ENCODE results near the gene VGF.
A peak's percentile ranks its signal among the peaks of the same experiment; 100 is the strongest.
"Not testable (repeated sequence)": the region's sequence is repeated elsewhere in the genome, so short reads cannot be mapped to it uniquely, and the experiment has no call there.

VGF gene

DNA sequence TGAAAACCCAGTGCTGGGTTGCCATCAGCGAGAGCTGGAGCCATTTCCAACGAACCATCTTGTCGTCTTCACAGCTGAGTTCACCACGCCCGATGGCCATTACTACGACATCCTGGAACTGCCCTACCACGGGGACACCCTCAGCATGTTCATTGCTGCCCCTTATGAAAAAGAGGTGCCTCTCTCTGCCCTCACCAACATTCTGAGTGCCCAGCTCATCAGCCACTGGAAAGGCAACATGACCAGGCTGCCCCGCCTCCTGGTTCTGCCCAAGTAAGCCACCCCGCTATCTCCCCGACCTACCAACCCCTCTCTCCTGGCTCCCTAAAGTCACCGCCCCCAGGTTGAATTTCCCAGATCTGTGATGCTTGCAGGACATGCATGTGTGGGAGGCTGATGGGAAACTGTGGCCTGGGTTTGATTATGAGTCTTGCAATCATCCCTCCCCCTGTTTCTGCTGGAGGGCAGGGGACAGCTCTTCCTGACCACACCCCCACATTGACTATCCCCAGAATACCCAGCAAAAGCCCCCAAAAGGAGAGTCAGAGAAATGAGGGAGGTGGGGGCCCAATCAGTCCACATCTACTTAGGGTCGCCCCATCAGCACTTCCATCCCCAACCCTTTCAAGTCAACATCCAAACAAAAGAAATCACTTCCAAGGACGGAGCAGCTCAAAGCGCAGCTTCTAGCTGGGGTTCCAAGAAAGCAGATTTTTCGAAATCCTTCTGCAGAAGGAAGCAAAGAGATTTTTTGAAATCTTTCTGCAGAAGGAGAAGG lies 31.6 kb downstream of the VGF start:
- peak; percentile 48 for DNase-seq

DNA sequence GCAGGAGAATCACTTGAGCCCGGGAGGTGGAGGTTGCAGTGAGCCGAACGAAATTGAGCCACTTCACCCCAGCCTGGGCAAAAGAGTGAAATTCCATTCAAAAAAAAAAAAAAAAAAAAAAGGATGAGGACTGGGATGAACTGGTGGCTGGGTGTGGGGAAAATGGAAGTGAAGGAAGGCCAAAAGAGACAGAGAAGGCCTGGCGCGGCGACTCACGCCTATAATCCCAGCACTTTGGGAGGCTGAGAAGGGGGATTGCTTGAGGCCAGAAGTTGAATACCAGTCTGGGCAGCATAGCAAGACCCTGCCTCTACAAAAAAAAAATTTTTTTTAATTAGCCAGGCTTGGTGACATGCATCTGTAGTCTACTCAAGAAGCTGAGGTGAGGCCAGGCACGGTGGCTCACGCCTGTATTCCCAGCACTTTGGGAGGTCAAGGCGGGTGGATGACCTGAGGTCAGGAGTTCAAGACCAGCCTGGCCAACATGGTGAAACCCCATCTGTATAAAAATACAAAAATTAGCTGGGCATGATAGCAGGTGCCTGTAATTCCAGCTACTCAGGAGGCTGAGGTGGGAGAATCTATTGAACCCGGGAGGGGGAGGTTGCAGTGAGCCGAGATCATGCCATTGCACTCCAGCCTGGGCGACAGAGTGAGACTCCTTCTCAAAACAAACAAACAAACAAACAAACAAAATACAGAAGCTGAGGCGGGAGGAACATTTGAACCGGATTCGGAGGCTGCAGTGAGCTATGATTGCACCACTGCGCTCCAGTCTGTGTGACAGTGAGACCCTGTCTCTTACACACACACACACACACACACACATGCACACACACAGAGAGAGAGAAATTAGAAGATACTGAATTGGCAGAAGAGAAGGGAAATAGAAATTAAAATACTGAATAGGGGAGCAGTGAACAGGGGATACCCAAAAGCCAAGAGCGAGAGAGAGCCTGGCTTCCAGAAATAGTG lies 32.5 kb downstream of the VGF start:
- not testable (repeated sequence) for DNase-seq

DNA sequence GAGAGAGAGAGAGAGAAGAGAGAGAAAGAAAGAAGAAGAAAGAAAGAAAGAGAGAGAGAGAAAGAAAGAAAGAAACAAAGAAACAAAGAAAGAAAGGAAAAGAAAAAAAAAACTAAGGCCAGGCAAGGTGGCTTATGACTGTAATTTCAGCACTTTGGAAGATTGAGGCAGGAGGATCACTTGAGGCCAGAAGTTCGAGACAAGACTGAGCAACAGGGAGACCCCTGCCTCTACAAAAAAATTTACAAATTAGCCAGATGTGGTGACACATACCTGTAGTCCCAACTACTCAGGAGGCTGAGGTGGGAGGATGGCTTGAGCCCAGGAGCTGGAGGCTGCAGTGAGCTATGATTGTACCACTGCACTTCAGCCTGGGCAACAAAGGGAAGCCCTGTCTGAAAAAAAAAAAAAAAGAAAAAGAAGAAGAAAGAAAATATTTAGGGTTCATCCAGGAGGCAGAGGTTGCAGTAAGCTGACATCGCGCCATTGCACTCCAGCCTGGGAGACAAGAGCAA lies 35.7 kb downstream of the VGF start:
- DNase-seq, result no peak

DNA sequence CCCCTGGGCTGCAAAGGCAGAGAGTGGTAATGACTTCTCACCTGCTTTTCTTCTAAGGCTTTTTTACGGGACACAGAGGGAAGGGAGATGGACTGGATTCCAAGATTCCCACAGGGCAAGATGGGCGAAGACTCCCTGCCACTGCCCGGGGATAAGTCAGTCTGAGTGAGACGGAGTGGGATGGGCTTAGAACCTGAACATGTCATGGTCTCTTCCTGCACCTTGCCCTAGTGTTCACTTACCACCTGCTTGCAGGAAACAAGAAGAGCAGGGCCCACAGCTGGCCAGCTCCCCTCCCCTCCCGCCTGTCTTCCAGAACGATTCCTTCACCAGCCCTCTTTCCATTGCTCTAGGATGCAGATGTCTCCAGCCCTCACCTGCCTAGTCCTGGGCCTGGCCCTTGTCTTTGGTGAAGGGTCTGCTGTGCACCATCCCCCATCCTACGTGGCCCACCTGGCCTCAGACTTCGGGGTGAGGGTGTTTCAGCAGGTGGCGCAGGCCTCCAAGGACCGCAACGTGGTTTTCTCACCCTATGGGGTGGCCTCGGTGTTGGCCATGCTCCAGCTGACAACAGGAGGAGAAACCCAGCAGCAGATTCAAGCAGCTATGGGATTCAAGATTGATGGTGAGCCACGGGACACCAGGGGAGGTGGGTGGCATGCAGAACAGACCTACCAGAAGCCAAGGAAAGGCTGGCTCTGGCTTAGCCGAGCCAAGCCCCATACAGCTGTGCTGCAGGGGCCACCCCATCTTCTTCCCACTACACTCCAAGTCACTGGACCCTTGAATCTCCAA lies 37.1 kb downstream of the VGF start:
- DNase-seq, result peak; percentile 49

DNA sequence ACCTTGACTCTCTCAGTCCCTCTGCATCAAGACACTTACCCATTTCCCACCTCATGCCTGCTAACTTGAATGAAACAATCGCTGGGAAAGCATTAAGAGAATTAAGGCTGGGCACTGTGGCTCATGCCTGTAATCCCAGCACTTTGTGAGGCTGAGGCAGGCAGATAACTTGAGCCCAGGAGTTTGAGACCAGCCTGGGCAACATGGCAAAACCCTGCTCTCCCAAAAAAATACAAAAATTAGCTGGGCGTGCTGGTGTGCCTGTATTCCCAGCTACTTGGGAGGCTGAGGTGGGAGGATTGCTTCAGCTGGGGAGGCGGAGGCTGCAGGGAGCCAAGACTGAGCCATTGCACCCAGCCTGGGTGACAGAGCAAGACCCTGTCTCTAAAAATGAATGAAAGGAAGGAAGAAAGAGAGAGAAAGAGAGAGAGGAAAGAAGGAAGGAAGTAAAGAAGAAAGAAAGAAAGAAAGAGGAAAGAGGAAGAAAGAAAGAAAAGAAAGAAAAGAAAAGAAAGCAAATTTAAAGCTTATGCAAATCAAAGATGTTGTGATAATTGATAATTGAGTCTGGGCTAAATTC lies 37.8 kb downstream of the VGF start:
- no peak for DNase-seq

DNA sequence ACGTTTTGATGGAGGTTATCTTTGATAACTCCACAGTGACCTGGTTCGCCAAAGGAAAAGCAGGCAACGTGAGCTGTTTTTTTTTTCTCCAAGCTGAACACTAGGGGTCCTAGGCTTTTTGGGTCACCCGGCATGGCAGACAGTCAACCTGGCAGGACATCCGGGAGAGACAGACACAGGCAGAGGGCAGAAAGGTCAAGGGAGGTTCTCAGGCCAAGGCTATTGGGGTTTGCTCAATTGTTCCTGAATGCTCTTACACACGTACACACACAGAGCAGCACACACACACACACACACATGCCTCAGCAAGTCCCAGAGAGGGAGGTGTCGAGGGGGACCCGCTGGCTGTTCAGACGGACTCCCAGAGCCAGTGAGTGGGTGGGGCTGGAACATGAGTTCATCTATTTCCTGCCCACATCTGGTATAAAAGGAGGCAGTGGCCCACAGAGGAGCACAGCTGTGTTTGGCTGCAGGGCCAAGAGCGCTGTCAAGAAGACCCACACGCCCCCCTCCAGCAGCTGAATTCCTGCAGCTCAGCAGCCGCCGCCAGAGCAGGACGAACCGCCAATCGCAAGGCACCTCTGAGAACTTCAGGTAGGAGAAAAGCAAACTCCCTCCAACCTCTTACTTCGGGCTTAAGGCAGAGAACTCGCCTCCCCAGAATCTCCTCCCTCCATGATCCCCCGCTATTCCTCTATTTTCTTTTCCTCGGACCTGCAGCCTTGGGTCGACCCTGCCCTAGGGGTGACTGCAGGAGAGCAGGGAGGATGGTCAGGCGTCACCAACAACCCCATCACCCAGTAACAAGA lies 38.5 kb downstream of the VGF start, which contains the start of gene SERPINE1:
Gene SERPINE1, plus strand, starts transcription at position 454 of the 809 bp plus-strand sequence. CDS start 1,290 bp downstream, outside the sequence.
- peak; percentile 99 for DNase-seq

DNA sequence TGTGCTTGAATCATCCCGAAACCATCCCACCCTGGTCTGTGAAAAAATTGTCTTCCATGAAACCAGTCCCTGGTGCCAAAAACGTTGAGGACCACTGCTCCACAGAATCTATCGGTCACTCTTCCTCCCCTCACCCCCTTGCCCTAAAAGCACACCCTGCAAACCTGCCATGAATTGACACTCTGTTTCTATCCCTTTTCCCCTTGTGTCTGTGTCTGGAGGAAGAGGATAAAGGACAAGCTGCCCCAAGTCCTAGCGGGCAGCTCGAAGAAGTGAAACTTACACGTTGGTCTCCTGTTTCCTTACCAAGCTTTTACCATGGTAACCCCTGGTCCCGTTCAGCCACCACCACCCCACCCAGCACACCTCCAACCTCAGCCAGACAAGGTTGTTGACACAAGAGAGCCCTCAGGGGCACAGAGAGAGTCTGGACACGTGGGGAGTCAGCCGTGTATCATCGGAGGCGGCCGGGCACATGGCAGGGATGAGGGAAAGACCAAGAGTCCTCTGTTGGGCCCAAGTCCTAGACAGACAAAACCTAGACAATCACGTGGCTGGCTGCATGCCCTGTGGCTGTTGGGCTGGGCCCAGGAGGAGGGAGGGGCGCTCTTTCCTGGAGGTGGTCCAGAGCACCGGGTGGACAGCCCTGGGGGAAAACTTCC lies 39.2 kb downstream of the VGF start:
- DNase-seq, result peak; percentile 81

DNA sequence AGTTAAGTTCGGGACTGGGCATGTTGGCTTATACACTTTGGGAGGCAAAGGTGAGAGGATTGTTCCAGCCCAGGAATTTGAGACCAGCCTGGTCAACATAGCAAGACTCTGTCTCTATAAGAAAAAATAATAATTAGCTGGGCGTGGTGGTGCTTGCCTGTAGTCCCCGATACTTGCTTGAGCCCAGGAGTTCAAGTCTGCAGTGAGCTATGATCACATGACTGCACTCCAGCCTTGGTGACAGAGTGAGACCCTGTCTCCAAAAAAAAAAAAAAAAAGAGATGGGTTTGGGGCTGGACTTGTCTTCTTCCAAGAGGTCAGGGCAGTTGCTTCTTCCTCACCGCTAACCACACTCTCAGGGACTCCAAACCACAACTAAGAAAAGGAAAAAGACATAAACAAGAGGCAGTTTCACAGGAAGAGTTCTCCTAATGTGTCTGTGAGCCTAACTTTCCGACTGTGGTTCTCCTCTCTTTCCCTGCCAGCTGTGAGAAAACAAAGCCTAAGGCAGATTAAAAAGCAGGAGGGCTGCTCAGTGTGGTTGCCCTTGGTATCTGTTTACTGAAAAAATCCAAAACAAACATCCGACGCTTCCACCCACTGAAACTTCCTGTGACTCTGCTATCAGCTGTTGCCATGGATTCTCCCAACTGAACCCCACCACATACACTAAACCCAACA lies 40.9 kb downstream of the VGF start:
- peak; percentile 79 for DNase-seq

DNA sequence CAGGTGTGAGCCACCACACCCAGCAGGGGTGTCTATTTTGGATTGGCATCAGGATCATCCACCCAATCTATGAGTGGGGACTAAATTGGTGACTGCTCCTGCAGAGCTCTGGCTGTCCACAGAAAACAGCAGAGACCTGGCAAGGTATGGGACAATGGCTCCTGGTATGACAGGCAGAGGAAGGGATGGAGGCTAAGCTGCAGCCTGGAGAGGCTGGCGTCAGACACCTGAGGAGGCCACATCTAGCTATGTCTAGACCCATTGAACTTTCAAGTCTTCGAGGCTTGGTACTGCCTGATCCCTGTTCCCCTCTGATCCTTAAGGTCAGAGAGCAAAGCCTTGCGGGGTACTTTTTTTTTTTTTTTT lies 41.7 kb downstream of the VGF start:
- DNase-seq, result no peak

DNA sequence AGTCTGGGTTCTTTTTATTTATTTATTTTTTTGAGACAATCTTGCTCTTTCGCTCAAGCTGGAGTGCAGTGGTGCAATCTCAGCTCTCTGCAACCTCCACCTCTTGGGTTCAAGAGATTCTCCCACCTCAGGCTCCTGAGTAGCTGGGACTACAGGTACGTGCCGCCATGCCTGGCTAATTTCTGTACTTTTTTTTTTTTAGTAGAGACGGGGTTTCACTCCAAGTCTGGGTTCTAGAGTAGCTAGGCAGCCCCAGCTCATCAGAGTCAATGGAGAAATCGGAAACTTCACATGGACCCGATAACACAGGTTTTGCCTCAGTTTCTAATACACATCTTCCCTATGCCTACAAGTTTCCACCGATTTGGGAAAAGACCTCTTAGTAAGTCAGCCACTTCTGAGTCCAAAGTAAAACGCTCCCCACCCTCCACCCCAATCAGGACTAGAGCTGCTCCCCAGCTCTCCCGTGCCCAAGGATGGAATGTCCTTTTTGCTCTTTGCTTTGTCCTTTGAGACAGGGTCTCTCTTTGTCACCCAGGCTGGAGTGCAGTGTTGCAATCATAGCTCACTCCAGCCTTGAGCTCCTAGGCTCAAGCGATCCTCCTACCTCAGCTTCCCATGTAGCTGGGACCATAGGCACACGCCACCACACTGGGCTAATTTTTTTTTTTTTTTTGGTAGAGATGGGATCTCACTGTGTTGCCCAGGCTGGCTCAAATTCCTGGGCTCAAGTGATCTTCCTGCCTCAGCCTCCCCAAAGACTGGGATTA lies 42.3 kb downstream of the VGF start:
- DNase-seq, result no peak

DNA sequence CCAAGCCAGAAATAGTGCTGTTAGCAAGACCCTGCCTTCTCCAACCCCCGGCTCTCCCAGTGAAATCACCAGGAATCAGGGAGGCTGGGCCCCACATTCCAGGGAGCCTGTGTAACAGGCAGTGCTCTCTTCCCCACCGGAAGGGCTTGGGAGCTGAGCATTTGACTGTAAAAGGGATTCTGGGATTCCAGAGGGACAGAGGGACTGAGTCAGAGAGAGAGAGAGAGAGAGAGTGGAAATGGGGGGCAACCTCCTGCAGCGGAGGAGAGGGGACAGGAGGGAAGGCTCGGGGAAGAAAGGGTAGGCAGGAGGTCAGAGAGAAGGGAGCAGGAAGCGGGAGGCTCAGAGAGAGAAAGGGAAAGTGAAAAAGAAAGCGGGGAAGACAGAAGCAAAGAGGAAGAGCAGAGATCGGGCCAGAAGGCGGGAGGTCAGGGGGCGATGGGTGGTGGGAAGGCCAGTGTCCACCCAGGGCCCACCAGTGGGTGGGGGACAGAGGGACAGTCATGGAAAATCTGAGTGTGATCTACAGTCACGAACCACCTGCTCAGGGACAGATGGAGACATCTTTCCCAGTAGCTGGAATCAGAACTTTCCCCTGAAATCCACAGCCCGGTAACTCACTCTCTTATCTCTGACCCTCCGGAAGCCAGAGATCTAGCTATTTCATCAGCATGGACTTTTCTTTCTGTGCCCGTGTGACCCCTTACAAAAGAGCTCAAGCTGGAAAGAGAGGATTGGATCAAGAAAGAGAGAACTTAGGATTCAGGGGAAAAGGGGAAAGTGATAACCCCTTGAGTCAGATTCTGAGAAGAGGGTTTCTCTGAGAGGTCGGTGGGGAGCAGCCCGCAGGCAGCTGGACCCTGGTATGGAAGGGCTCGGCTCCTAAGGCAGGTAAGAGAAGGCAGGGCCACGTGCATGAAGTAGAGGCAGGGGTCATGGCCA lies 43.1 kb downstream of the VGF start:
- peak; percentile 100 for DNase-seq

DNA sequence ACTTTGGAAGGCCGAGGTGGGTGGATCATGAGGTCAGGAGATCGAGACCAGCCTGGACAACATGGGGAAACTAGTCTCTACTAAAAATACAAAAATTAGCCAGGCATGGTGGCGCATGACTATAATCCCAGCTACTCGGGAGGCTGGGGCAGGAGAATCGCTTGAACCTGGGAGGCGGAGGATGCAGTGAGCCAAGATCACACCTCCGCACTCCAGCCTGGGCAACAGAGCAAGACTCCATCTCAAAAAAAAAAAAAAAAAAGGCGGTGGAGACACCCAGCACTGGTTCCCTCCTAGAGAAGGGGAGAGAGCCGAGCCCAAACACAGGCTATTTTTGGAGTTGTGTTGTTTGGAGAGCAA lies 43.8 kb downstream of the VGF start:
- DNase-seq, result not testable (repeated sequence)

DNA sequence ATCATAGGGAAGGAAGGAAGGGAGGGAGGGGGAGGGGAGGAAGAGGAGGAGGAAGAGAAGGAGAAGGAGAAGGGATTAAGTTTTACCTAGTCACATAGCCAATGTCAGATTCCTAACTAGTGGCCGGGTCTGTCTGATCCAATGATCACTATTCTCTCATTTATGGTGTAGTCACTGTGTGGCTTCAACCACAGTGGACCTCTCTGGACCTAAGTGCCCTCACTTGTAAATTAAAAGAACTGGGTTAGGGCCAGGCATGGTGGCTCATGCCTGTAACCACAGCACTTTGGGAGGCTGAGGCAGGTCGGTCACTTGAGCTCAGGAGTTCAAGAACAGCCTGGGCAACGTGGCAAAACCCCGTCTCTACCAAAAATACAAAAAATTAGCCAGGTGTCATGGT lies 45.1 kb downstream of the VGF start:
- peak; percentile 18 for DNase-seq

DNA sequence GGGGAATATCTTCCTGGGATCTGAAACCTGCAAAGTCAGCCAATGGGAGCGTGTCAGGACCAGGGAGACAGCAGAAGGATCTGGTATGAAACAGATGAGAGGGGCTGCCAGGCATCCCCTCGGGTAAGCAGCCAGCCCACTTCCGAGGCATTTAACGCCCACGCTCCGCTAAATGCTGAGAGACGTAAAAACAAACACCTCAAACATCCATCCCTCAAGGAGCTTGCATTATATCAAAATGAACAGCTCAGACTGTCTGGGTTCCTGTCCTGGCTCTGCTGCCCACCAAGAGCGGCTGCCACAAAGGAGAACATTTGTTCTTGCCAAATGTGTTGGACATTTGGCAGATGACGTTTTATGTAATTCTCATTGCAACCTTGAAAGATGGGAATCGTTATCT lies 45.5 kb downstream of the VGF start:
- DNase-seq, result no peak

DNA sequence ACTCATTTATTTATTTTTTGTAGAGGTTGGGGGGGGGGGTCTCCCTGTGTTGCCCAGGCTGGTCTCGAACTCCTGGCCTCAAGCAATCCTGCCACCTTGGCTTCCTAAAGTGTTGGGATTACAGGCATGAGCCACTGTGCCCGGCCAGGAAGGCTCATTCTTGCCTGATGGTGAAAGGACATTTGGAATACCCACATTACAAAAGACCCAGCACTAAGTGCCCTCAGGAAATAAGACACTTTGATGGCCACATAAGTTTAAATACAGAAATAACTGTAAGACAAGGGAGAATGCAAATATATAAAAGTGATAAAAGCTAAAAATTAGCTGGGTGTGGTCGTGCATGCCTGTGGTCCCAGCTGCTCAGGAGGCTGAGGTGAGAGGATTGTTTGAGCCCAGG lies 46.5 kb downstream of the VGF start:
- DNase-seq, result no peak

DNA sequence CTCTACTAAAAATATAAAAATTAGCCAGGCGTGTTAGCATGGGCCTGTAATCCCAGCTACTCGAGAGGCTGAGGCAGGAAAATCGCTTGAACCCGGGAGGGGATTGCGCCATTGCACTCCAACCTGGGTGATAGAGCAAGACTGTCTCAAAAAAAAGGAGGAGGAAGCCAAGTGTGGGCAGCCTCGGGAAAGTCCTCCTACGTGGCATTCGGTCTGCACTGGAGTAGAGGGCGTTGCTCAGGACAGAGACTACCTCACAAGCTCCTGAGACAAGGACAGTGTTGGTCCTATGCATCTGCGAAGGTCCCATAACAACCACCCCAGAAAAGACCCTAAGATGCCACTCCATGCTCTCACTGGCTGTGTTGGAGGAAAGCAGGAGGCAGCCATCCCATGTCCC lies 48.5 kb downstream of the VGF start:
- peak; percentile 60 for DNase-seq

DNA sequence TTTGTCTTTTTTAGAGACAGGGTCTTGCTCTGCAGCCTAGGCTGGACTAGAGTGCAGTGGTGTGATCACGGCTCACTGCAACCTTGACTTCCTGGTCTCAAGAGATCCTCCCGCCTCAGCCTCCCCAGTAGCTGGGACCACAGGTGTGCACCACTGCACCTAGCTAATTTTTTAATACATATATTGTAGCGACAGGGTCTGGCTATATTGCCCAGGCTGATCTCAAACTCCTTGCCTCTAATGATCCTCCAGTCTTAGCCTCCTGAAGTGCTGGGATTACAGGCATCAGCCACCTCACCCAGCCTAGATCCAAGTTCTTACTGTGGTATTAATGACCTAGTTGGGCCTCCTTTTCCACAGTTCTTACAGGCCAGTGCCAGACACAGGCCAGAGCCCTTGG lies 50.2 kb downstream of the VGF start:
- no peak for DNase-seq

DNA sequence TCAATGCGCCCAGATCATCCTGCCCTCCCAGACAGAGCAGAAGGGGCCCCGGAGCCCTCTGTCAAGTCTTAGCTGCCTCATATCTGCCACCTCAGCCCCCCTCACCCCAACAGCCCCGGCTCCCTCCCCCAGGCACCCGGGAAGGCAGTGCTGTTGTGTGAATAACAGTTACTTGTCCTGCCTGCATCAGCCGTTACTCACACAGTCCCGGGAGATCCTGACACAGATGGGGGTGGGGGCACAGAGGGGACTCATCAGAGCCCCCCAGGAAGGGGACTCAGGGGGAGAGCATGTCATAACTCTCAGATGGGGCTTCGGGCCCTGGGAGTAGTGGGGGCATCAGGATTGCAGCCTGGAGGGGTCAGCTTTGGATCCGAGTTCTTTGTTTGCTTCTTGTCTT lies 50.9 kb downstream of the VGF start:
- DNase-seq, result peak; percentile 62

Data from EL (cell line).